K562 (cell line): ENCODE measurements around the gene POLR1B. TPM values are rescaled to one million over a fixed set of nuclear protein-coding genes. Genes with fewer than 3 reads are reported as not detected.

Experiments used
- DMBX1 ChIP-seq: fragments of 250-450 bp; sonication (Bioruptor Pico); IDR thresholded peaks from 2 replicates; pipeline ENCODE4 v1.8.0; 2022; ENCODE audit warnings: inconsistent platforms, mild to moderate bottlenecking, moderate library complexity, borderline replicate concordance
- ERF ChIP-seq: fragments of 450-650 bp; formaldehyde crosslinking; IDR thresholded peaks from 2 replicates; pipeline ENCODE4 v1.4.0; 2020; ENCODE audit warnings: mild to moderate bottlenecking, mixed read lengths
- GTF2B ChIP-seq: IDR thresholded peaks from 2 replicates; pipeline ENCODE4 v1.6.1; 2011; ENCODE audit not compliant: insufficient read length; ENCODE audit errors: extremely low read depth
- HDGF ChIP-seq: fragments of 450-650 bp; IDR thresholded peaks from 2 replicates; pipeline ENCODE4 v1.6.1; 2016
- KAT2B ChIP-seq: IDR thresholded peaks from one replicate; pipeline ENCODE4 v1.6.1; 2012; ENCODE audit warnings: low read depth, mild to moderate bottlenecking, control low read depth, inconsistent platforms, low read length, moderate library complexity
- KLF1 ChIP-seq: fragments of 450-650 bp; IDR thresholded peaks from 2 replicates; pipeline ENCODE4 v1.6.1; 2016; ENCODE audit warnings: missing genetic modification characterization, missing compliant biosample characterization
- MCM7 ChIP-seq, 2 experiments: fragments of 450-650 bp; IDR thresholded peaks; 2 replicates each; pipeline ENCODE4 v1.6.1; 2016 to 2018
- NR4A1 ChIP-seq, 2 experiments: fragments of 250-450 bp in 1 of 2; fragments of 450-650 bp in 1 of 2; sonication (Bioruptor Pico) in 1 of 2; IDR thresholded peaks; 2 replicates each; pipeline versions ENCODE4 v1.4.0 to v1.6.1; 2016 to 2020; ENCODE audit warnings: mild to moderate bottlenecking in 2 of 2, missing compliant biosample characterization in 1 of 2, missing genetic modification characterization in 1 of 2, moderate library complexity in 1 of 2
- PPARD ChIP-seq: fragments of 250-450 bp; sonication (Bioruptor Pico); IDR thresholded peaks from 2 replicates; pipeline ENCODE4 v1.8.0; 2022; ENCODE audit warnings: inconsistent platforms, mild to moderate bottlenecking, moderate library complexity
- RBBP5 ChIP-seq: fragments of 200-600 bp; sonication (generic); IDR thresholded peaks from 2 replicates; pipeline ENCODE4 v1.6.1; 2012; ENCODE audit warnings: borderline replicate concordance, mild to moderate bottlenecking, low read length, control low read depth, inconsistent platforms; ENCODE audit not compliant: insufficient read depth, poor library complexity, severe bottlenecking
- RCOR1 ChIP-seq, 2 experiments: IDR thresholded peaks; 2 replicates each; pipeline ENCODE4 v1.6.1; 2012; ENCODE audit warnings: low read depth in 2 of 2, low read length in 2 of 2, borderline replicate concordance in 1 of 2, improper control_type of control experiment in 1 of 2
- SP2 ChIP-seq: IDR thresholded peaks from 2 replicates; pipeline ENCODE4 v1.6.1; 2011; ENCODE audit warnings: mild to moderate bottlenecking, low read depth, low read length, moderate library complexity; ENCODE audit not compliant: poor library complexity, severe bottlenecking; ENCODE audit errors: extremely low read depth
- STAG1 ChIP-seq: sonication (generic); formaldehyde crosslinking; IDR thresholded peaks from 2 replicates; pipeline ENCODE4 v1.5.0; 2020; ENCODE audit warnings: missing genetic modification reagents, borderline replicate concordance
- STAT6 ChIP-seq: sonication (generic); formaldehyde crosslinking; IDR thresholded peaks from 2 replicates; pipeline ENCODE4 v1.8.1; 2023; ENCODE audit warnings: mild to moderate bottlenecking, missing genetic modification reagents
- TAF9B ChIP-seq: fragments of 450-650 bp; IDR thresholded peaks from 2 replicates; pipeline ENCODE4 v1.6.1; 2018; ENCODE audit warnings: mild to moderate bottlenecking; ENCODE audit not compliant: partially characterized antibody
- TGIF2 ChIP-seq: sonication (generic); formaldehyde crosslinking; IDR thresholded peaks from 2 replicates; pipeline ENCODE4 v1.8.1; 2022; ENCODE audit warnings: mild to moderate bottlenecking, missing genetic modification reagents, moderate library complexity
- TSC22D4 ChIP-seq: fragments of 450-650 bp; IDR thresholded peaks from 2 replicates; pipeline ENCODE4 v1.6.1; 2016; ENCODE audit warnings: missing genetic modification characterization, missing biosample characterization, control low read depth
- ZMIZ1 ChIP-seq, 2 experiments: fragments of 150-350 bp in 1 of 2; IDR thresholded peaks; 2 replicates each; pipeline ENCODE4 v1.6.1; 2012 to 2016; ENCODE audit warnings: low read depth in 2 of 2, low read length in 2 of 2, mild to moderate bottlenecking in 1 of 2, moderate library complexity in 1 of 2
- ZNF140 ChIP-seq: fragments of 250-450 bp; sonication (Bioruptor Pico); IDR thresholded peaks from 2 replicates; pipeline ENCODE4 v1.8.0; 2021; ENCODE audit warnings: moderate library complexity, mild to moderate bottlenecking, inconsistent platforms
- ZNF347 ChIP-seq: fragments of 450-650 bp; formaldehyde crosslinking; IDR thresholded peaks from 2 replicates; pipeline ENCODE4 v1.4.0; 2020; ENCODE audit warnings: low read depth, mild to moderate bottlenecking, moderate library complexity
- ZNF76 ChIP-seq: fragments of 250-450 bp; sonication (Bioruptor Pico); IDR thresholded peaks from 2 replicates; pipeline ENCODE4 v1.4.0; 2020; ENCODE audit warnings: mild to moderate bottlenecking, moderate library complexity, borderline replicate concordance
- polyA plus RNA-seq, 8 experiments: library from polyadenylated mRNA; depleted of rRNA in 4 of 8; stranded (reverse) in 5 of 8; unstranded in 3 of 8; fragments of >200 nt; fragmentation: Nextera tagmentation in 2 of 8; fragmentation: Illumina TruSeq in 1 of 8; extraction: Ambion mirVana in 2 of 8; extraction: Trizol in 1 of 8; gene quantifications; 2 replicates each; pipeline versions ENCODE4 v1.2.1 to v1.2.3, GENCODE V29; 2011 to 2014; ENCODE audit warnings: inconsistent platforms in 1 of 8, missing spikeins in 1 of 8
- total RNA-seq, 7 experiments: library from RNA; depleted of rRNA in 6 of 7; stranded (reverse); fragments of >200 nt in 6 of 7; fragmentation: Illumina TruSeq in 2 of 7; extraction: Trizol in 2 of 7; gene quantifications; 2 replicates each; pipeline versions ENCODE4 v1.2.1 to v1.2.3, GENCODE V29; 2011 to 2021; ENCODE audit warnings: low replicate concordance in 1 of 7

Gene POLR1B
- total and polyA plus RNA-seq, 9 of the 15 experiments (the other 6 are each of a cell fraction or from before 2014, with no cell fraction given): 19.8 to 55.1 (median 40.2) TPM

GRCh38 chr2:112541315-112542122 lies 746 bp upstream of the POLR1B start (continued):
- TF ChIP-seq ZMIZ1 (IDR thresholded peaks at IDR 0.05; ENCODE audit: low read depth in 2 of 2, low read length in 2 of 2): 0 out of 4 replicates have a peak, but pooled peaks of 1 of the 2 experiments have one; percentile 2
- no peak for TF ChIP-seq DMBX1 (CRISPR knock-in tag)
- peak in 1 of 2 experiments; percentile 8; a peak in 1 of 4 replicates for TF ChIP-seq RCOR1 (IDR thresholded peaks at IDR 0.05; ENCODE audit: borderline replicate concordance in 1 of 2, low read depth in 2 of 2, low read length in 2 of 2)
- no peak for TF ChIP-seq GTF2B
- TF ChIP-seq STAG1: no peak
- TF ChIP-seq NR4A1 (CRISPR knock-in tag; IDR thresholded peaks at IDR 0.05): no peak
- TF ChIP-seq NR4A1 (tag; IDR thresholded peaks at IDR 0.05): no peak
- no peak for TF ChIP-seq ZNF76
- no peak for TF ChIP-seq KLF1 (tag)
- no peak for TF ChIP-seq SP2
- TF ChIP-seq HDGF: no peak
- no peak for TF ChIP-seq TSC22D4
- no peak for TF ChIP-seq TGIF2
- TF ChIP-seq STAT6 (CRISPR knock-in tag): no peak
- no peak for TF ChIP-seq TAF9B
- TF ChIP-seq MCM7 (IDR thresholded peaks at IDR 0.05): no peak
- TF ChIP-seq ZNF140 (CRISPR knock-in tag): no peak
- no peak for TF ChIP-seq RBBP5
- TF ChIP-seq KAT2B: no peak
- no peak for TF ChIP-seq PPARD (CRISPR knock-in tag)
- TF ChIP-seq ZNF347 (CRISPR knock-in tag): no peak
- TF ChIP-seq ERF (CRISPR knock-in tag): no peak
